AG04450 (cell line): ENCODE results near the gene PDK2. TPM values are rescaled to one million over a fixed set of nuclear protein-coding genes. Genes with fewer than 3 reads are reported as not detected.

Experiments
- CTCF ChIA-PET: fragments of 300-600, 350-600 bp; formaldehyde crosslinking; extraction: SDS; loops from one replicate; lab custom pipeline; 2022; ENCODE audit warnings: antibody characterized with exemption, inconsistent platforms; lab: Charles Lee
- POLR2A ChIA-PET: fragments of 350-600 bp; formaldehyde crosslinking; extraction: SDS; loops from one replicate; lab custom pipeline; 2021; ENCODE audit warnings: antibody characterized with exemption, inconsistent platforms; lab: Yijun Ruan, JAX
- DNase-seq: peaks from one replicate; pipeline ENCODE4 v3.0.0-alpha.2; 2011; ENCODE audit warnings: low read depth, low spot score
- H3K27ac ChIP-seq: one replicate; pipeline ENCODE4 v1.5.1; 2012; ENCODE audit warnings: low read depth, low read length, control low read depth
- H3K27me3 ChIP-seq: one replicate; pipeline ENCODE4 v1.6.0; 2012; ENCODE audit warnings: low read length; ENCODE audit not compliant: control insufficient read depth, insufficient read depth
- H3K4me3 ChIP-seq: 2 replicates; pipeline ENCODE4 v1.5.1; 2011; ENCODE audit warnings: mild to moderate bottlenecking, low read depth, low read length, control low read depth
- H3K9me3 ChIP-seq: 2 replicates; pipeline ENCODE4 v1.5.1; 2012; ENCODE audit warnings: low read length; ENCODE audit not compliant: control insufficient read depth, insufficient read depth
- CTCF ChIP-seq: IDR thresholded peaks from 2 replicates; pipeline ENCODE4 v1.5.1; 2011; ENCODE audit warnings: low read depth, low read length, control low read depth, inconsistent platforms
- polyA plus RNA-seq: library from polyadenylated mRNA; depleted of rRNA; stranded (reverse); fragments of >200 nt; gene quantifications from 2 replicates; pipeline ENCODE4 v1.2.3, GENCODE V29; 2011

PDK2 gene
- polyA plus RNA-seq, 1 experiment = 62.4 TPM

GRCh38 chr17:50075446-50076032, 19.6 kb upstream of the PDK2 start:
- TF ChIP-seq CTCF = no peak
- POLR2A ChIA-PET = interaction anchor here (0.8 kb wide), 1 partner anchor 39 kb away, joined by 3 read pairs; no protein-coding TSS in a partner anchor

GRCh38 chr17:50076221-50076590, 18.9 kb upstream of the PDK2 start:
- POLR2A ChIA-PET = interaction anchor here (0.8 kb wide), 1 partner anchor 40 kb away, joined by 3 read pairs; no protein-coding TSS in a partner anchor
- CTCF ChIA-PET = interaction anchor here (3.7 kb wide), 1 partner anchor 18 kb away, joined by 24 read pairs; the partner anchor contains the start of gene PDK2
- Histone ChIP-seq H3K27me3 (no peaks in the 10 kb centered on the region), H3K4me3 (no peak overlapping the region), H3K27ac (no peak overlapping the region), H3K9me3 (peaks cover 5% of the 10 kb centered on the region; the same call in 1 of the 2 replicates)
- no peak for DNase-seq
- TF ChIP-seq CTCF = no peak

More at GRCh38 chr17:50075446-50076032, 19.6 kb upstream of the PDK2 start:
- Histone ChIP-seq H3K27me3 (no peaks in the 10 kb centered on the region), H3K9me3 (peaks cover 6% of the 10 kb centered on the region; the same call in 1 of the 2 replicates), H3K27ac (no peak overlapping the region), H3K4me3 (no peak overlapping the region)
- DNase-seq = no peak
- CTCF ChIA-PET = interaction anchor here (0.6 kb wide), 1 partner anchor 18 kb away, joined by 5 read pairs; no protein-coding TSS in a partner anchor

- ChIA-PET CTCF (interaction anchor here (1.8 to 3.7 kb wide), 2 partner anchors 17 to 50 kb away, joined by 8 to 24 read pairs; partner anchors contain the start of gene PDK2), POLR2A (no interaction called here)
- Histone ChIP-seq H3K27ac (no peak overlapping the region), H3K27me3 (no peaks in the 10 kb centered on the region), H3K4me3 (no peak overlapping the region), H3K9me3 (0 out of 2 replicates have a peak, but pooled peaks cover under 1% of the 10 kb centered on the region)
- TF ChIP-seq CTCF = no peak
- DNase-seq = no peak
Measured at GRCh38 chr17:50076591-50077235, 18.4 kb upstream of the PDK2 start.

- Histone ChIP-seq H3K4me3 (no peak overlapping the region), H3K9me3 (no peaks in the 10 kb centered on the region), H3K27ac (no peak overlapping the region), H3K27me3 (no peaks in the 10 kb centered on the region)
- POLR2A ChIA-PET = no interaction called here
- no peak for TF ChIP-seq CTCF
- no peak for DNase-seq
- CTCF ChIA-PET = interaction anchor here (1.2 to 3.7 kb wide), 5 partner anchors 9 to 82 kb away, joined by 3 to 24 read pairs (median 6); partner anchors contain the start of gene PDK2
Measured at GRCh38 chr17:50078430-50078829, 16.7 kb upstream of the PDK2 start.
